ENCODE data around the gene ADAM10. TPM values are rescaled to one million over a fixed set of nuclear protein-coding genes. Genes with fewer than 3 reads are reported as not detected.

The ADAM10 gene
- total RNA-seq, 1 donor from 2014 or later, result 44.6 TPM

- no peaks in the 10 kb centered on the region for H3K27me3 ChIP-seq
- TF ChIP-seq, protein P1, sequence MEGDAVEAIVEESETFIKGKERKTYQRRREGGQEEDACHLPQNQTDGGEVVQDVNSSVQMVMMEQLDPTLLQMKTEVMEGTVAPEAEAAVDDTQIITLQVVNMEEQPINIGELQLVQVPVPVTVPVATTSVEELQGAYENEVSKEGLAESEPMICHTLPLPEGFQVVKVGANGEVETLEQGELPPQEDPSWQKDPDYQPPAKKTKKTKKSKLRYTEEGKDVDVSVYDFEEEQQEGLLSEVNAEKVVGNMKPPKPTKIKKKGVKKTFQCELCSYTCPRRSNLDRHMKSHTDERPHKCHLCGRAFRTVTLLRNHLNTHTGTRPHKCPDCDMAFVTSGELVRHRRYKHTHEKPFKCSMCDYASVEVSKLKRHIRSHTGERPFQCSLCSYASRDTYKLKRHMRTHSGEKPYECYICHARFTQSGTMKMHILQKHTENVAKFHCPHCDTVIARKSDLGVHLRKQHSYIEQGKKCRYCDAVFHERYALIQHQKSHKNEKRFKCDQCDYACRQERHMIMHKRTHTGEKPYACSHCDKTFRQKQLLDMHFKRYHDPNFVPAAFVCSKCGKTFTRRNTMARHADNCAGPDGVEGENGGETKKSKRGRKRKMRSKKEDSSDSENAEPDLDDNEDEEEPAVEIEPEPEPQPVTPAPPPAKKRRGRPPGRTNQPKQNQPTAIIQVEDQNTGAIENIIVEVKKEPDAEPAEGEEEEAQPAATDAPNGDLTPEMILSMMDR (IDR thresholded peaks at IDR 0.05), result no peak
- H3K27ac ChIP-seq, result no peak overlapping the region
- DNase-seq (ENCODE audit: low spot score in 2 of 2), result no peak
- H3K36me3 ChIP-seq, result no peaks in the 10 kb centered on the region
- intact Hi-C loops (cut with DNase I), result no loop called here
- no peaks in the 10 kb centered on the region for H3K4me1 ChIP-seq
- H3K9me3 ChIP-seq, result no peaks in the 10 kb centered on the region
- no peak overlapping the region for H3K4me3 ChIP-seq
These were observed 72.7 kb downstream of the ADAM10 start for GRCh38 chr15:58676766-58677165.

- DNase-seq (ENCODE audit: low spot score in 2 of 2), result no peak
These were observed 78.3 kb downstream of the ADAM10 start for GRCh38 chr15:58671186-58671585.

GRCh38 chr15:58669108-58669507 is 80.4 kb downstream of the ADAM10 start:
- no peaks in the 10 kb centered on the region for H3K9me3 ChIP-seq
- H3K36me3 ChIP-seq, result peaks cover 0 to 7% of the 10 kb centered on the region in 2 donors
- H3K4me3 ChIP-seq, result no peak overlapping the region
- TF ChIP-seq, protein P1 (IDR thresholded peaks at IDR 0.05), result no peak
- intact Hi-C loops (cut with DNase I), result no loop called here
- no peaks in the 10 kb centered on the region for H3K4me1 ChIP-seq
- no peaks in the 10 kb centered on the region for H3K27me3 ChIP-seq
- H3K27ac ChIP-seq, result no peak overlapping the region
- no peak for DNase-seq (ENCODE audit: low spot score in 2 of 2)

More at GRCh38 chr15:58671186-58671585, 78.3 kb downstream of the ADAM10 start:
- H3K27me3 ChIP-seq, result no peaks in the 10 kb centered on the region
- H3K4me1 ChIP-seq, result no peaks in the 10 kb centered on the region
- no peaks in the 10 kb centered on the region for H3K36me3 ChIP-seq
- TF ChIP-seq, protein P1 (IDR thresholded peaks at IDR 0.05), result no peak
- H3K4me3 ChIP-seq, result no peak overlapping the region
- H3K27ac ChIP-seq, result no peak overlapping the region
- no peaks in the 10 kb centered on the region for H3K9me3 ChIP-seq
- intact Hi-C loops (cut with DNase I), result no loop called here

- no peak overlapping the region for H3K4me3 ChIP-seq
- H3K4me1 ChIP-seq, result no peaks in the 10 kb centered on the region
- intact Hi-C loops (cut with DNase I), result no loop called here
- no peaks in the 10 kb centered on the region for H3K27me3 ChIP-seq
- no peak for DNase-seq (ENCODE audit: low spot score in 2 of 2)
- H3K9me3 ChIP-seq, result no peaks in the 10 kb centered on the region
- H3K36me3 ChIP-seq, result peaks cover 0 to 20% of the 10 kb centered on the region in 2 donors
- TF ChIP-seq, protein P1 (IDR thresholded peaks at IDR 0.05), result no peak
- H3K27ac ChIP-seq, result no peak overlapping the region
These were observed 82.5 kb downstream of the ADAM10 start for GRCh38 chr15:58666957-58667356.

GRCh38 chr15:58665672-58666071 is 83.8 kb downstream of the ADAM10 start:
- no peak overlapping the region for H3K27ac ChIP-seq
- intact Hi-C loops (cut with DNase I), result no loop called here
- H3K4me1 ChIP-seq, result no peaks in the 10 kb centered on the region
- no peak overlapping the region for H3K4me3 ChIP-seq
- TF ChIP-seq, protein P1 (IDR thresholded peaks at IDR 0.05), result no peak
- no peaks in the 10 kb centered on the region for H3K27me3 ChIP-seq
- no peaks in the 10 kb centered on the region for H3K9me3 ChIP-seq
- H3K36me3 ChIP-seq, result peaks cover 0 to 23% of the 10 kb centered on the region in 2 donors
- no peak for DNase-seq (ENCODE audit: low spot score in 2 of 2)

GRCh38 chr15:58650102-58650501 is 99.4 kb downstream of the ADAM10 start:
- Histone ChIP-seq H3K4me3 (no peak overlapping the region), H3K27me3 (no peaks in the 10 kb centered on the region), H3K4me1 (no peaks in the 10 kb centered on the region), H3K9me3 (no peaks in the 10 kb centered on the region), H3K36me3 (no peaks in the 10 kb centered on the region), H3K27ac (no peak overlapping the region)
- TF ChIP-seq, protein P1 (IDR thresholded peaks at IDR 0.05), result no peak
- intact Hi-C loops (cut with DNase I), result no loop called here
- DNase-seq (ENCODE audit: low spot score in 2 of 2), result no peak
